Stimulated activated CD8-positive, alpha-beta memory T cell treated with anti-CD3 and anti-CD28 coated beads, Interleukin-4, amount 100 ng/mL, for 4 hours (primary cell): ENCODE measurements around the gene CENPC.
"Not testable (repeated sequence)": the region's sequence is repeated elsewhere in the genome, so short reads cannot be mapped to it uniquely, and the experiment has no call there.

Experiments
- DNase-seq, 2 donors: peaks; one replicate each; pipeline ENCODE4 v3.0.0-alpha.2; 2020; ENCODE audit warnings: low read depth in 2 of 2, low spot score in 1 of 2

The CENPC gene

GRCh38 chr4:67475155-67475554 is 70.1 kb downstream of the CENPC start:
- no peak for DNase-seq

GRCh38 chr4:67470871-67471270 is 74.4 kb downstream of the CENPC start:
- DNase-seq, result no peak

- no peak for DNase-seq
These were observed 76.5 kb downstream of the CENPC start for GRCh38 chr4:67468830-67469229.

- no peak for DNase-seq
These were observed 78.6 kb downstream of the CENPC start for GRCh38 chr4:67466751-67467150.

GRCh38 chr4:67465763-67466052 is 79.6 kb downstream of the CENPC start:
- no peak for DNase-seq

GRCh38 chr4:67465032-67465762 is 80.1 kb downstream of the CENPC start:
- DNase-seq, result no peak

- no peak for DNase-seq
These were observed 84.7 kb downstream of the CENPC start for GRCh38 chr4:67460574-67460973.

- DNase-seq, result no peak
These were observed 86.1 kb downstream of the CENPC start for GRCh38 chr4:67459164-67459563.

- no peak for DNase-seq
These were observed 88.6 kb downstream of the CENPC start for GRCh38 chr4:67456577-67457196.

- not testable (repeated sequence) for DNase-seq
These were observed 92.5 kb downstream of the CENPC start for GRCh38 chr4:67452846-67453205.

GRCh38 chr4:67452100-67452845 is 93.0 kb downstream of the CENPC start:
- no peak for DNase-seq

GRCh38 chr4:67451464-67451863 is 93.8 kb downstream of the CENPC start:
- no peak for DNase-seq

GRCh38 chr4:67448621-67449020 is 96.7 kb downstream of the CENPC start:
- DNase-seq, result no peak

- DNase-seq, result no peak
These were observed 97.4 kb downstream of the CENPC start for GRCh38 chr4:67447873-67448272.

GRCh38 chr4:67446811-67447210 is 98.5 kb downstream of the CENPC start:
- DNase-seq, result no peak

GRCh38 chr4:67445881-67446280 is 99.4 kb downstream of the CENPC start:
- DNase-seq, result not testable (repeated sequence)

GRCh38 chr4:67438975-67439374 is 106.3 kb downstream of the CENPC start:
- no peak for DNase-seq

- no peak for DNase-seq
These were observed 107.2 kb downstream of the CENPC start for GRCh38 chr4:67437974-67438713.

- no peak for DNase-seq
These were observed 108.6 kb downstream of the CENPC start for GRCh38 chr4:67436742-67437141.

GRCh38 chr4:67430989-67431388 is 114.3 kb downstream of the CENPC start:
- no peak for DNase-seq

- no peak for DNase-seq
These were observed 116.5 kb downstream of the CENPC start for GRCh38 chr4:67428819-67429218.
